HepG2 (cell line): ENCODE measurements around the gene CCL17. TPM values are rescaled to one million over a fixed set of nuclear protein-coding genes. Genes with fewer than 3 reads are reported as not detected.

Experiments
- ATAC-seq: fragments of 200-7000 bp; cut with Tn5 transposase; 3 replicates; pipeline ENCODE4 v1.9.1; 2020; ENCODE audit warnings: mild to moderate bottlenecking, moderate library complexity
- BruUV-seq: library from RNA; stranded (reverse); fragments of 400-500 nt; replicated peaks from 2 replicates; lab custom pipeline; 2021; lab: Mats Ljungman, UMichigan
- CTCF ChIA-PET: fragments of 300-600 bp; formaldehyde crosslinking; extraction: SDS; loops from one replicate; lab custom pipeline; 2021; ENCODE audit warnings: low total read pairs, inconsistent platforms, low intra/inter-chr PET ratio; lab: Yijun Ruan, JAX
- POLR2A ChIA-PET: fragments of 350-600 bp; sonication (Branson Sonifier 250); formaldehyde crosslinking; loops from one replicate; lab custom pipeline; 2020; ENCODE audit warnings: antibody characterized with exemption, inconsistent platforms; lab: Yijun Ruan, JAX
- DNase-seq: peaks from one replicate; pipeline ENCODE4 v3.0.0-alpha.2; 2015; ENCODE audit warnings: low spot score
- FAIRE-seq: peaks from 3 replicates; lab custom pipeline; 2011; peaks lifted over from hg19 to GRCh38; lab: Jason Lieb, UNC
- H2AFZ ChIP-seq: one replicate; pipeline ENCODE4 v1.6.1; 2011; ENCODE audit warnings: low read length, inconsistent platforms
- H3K27ac ChIP-seq: fragments of 300-600 bp; 3 replicates; pipeline ENCODE4 v1.8.0; 2011; ENCODE audit warnings: mixed run types, mild to moderate bottlenecking, mixed read lengths, low read length, inconsistent platforms; ENCODE audit not compliant: insufficient read depth; ENCODE audit errors: extremely low read length
- H3K27me3 ChIP-seq, 2 experiments: fragments of 200-600 bp in 1 of 2; 2 replicates in 1 of 2; 3 replicates in 1 of 2; pipeline versions ENCODE4 v1.6.0 to v1.8.0; 2011; ENCODE audit warnings: low read length in 2 of 2, mild to moderate bottlenecking in 2 of 2, moderate library complexity in 2 of 2, inconsistent platforms in 1 of 2; ENCODE audit not compliant: insufficient read depth in 2 of 2, control insufficient read depth in 1 of 2
- H3K36me3 ChIP-seq, 2 experiments: fragments of 200-600 bp in 1 of 2; replicated peaks in 1 of 2; 2 replicates in 1 of 2; 3 replicates in 1 of 2; pipeline versions ENCODE4 v1.5.1 to v1.8.0; 2011; ENCODE audit warnings: low read length in 2 of 2, inconsistent platforms in 1 of 2; ENCODE audit not compliant: insufficient read depth in 2 of 2, control insufficient read depth in 1 of 2
- H3K4me1 ChIP-seq: 2 replicates; pipeline ENCODE4 v1.5.1; 2012; ENCODE audit warnings: low read length, inconsistent platforms; ENCODE audit not compliant: insufficient read depth
- H3K4me2 ChIP-seq: 2 replicates; pipeline ENCODE4 v1.6.0; 2011; ENCODE audit warnings: low read depth, low read length, inconsistent platforms
- H3K4me3 ChIP-seq, 3 experiments: fragments of 200-600 bp in 1 of 3; sonication (generic), shearing (Covaris generic) in 1 of 3; replicated peaks in 1 of 3; 2 replicates each; pipeline ENCODE4 v1.5.1; 2011 to 2016; ENCODE audit warnings: low read length in 3 of 3, inconsistent platforms in 2 of 3, low read depth in 2 of 3, mild to moderate bottlenecking in 2 of 3, control low read depth in 1 of 3, mixed read lengths in 1 of 3; ENCODE audit not compliant: insufficient read depth in 1 of 3
- H3K79me2 ChIP-seq: one replicate; pipeline ENCODE4 v1.6.1; 2011; ENCODE audit warnings: low read length, inconsistent platforms; ENCODE audit not compliant: insufficient read depth
- H3K9ac ChIP-seq: 2 replicates; pipeline ENCODE4 v1.6.0; 2011; ENCODE audit warnings: mild to moderate bottlenecking, low read depth, low read length, inconsistent platforms; ENCODE audit not compliant: insufficient read depth
- H3K9me3 ChIP-seq: 2 replicates; pipeline ENCODE4 v1.5.1; 2012; ENCODE audit warnings: mild to moderate bottlenecking, low read length
- H4K20me1 ChIP-seq: 2 replicates; pipeline ENCODE4 v1.6.0; 2011; ENCODE audit warnings: inconsistent platforms, mild to moderate bottlenecking, low read length, moderate library complexity; ENCODE audit not compliant: insufficient read depth
- CBFB ChIP-seq: sonication (generic); formaldehyde crosslinking; IDR thresholded peaks from 2 replicates; pipeline ENCODE4 v1.4.0; 2020; ENCODE audit warnings: missing genetic modification reagents
- FOXK1 ChIP-seq: sonication (generic); formaldehyde crosslinking; IDR thresholded peaks from 2 replicates; pipeline ENCODE4 v1.4.0; 2020; ENCODE audit warnings: low read depth, missing genetic modification reagents, borderline replicate concordance
- GZF1 ChIP-seq: sonication (generic); formaldehyde crosslinking; IDR thresholded peaks from 2 replicates; pipeline ENCODE4 v1.5.1; 2020; ENCODE audit warnings: mild to moderate bottlenecking, missing genetic modification reagents
- MXD3 ChIP-seq: IDR thresholded peaks from 2 replicates; pipeline ENCODE4 v1.6.1; 2016; ENCODE audit warnings: mild to moderate bottlenecking, missing biosample characterization, missing genetic modification reagents
- MXI1 ChIP-seq: IDR thresholded peaks from 3 replicates; pipeline ENCODE4 v1.6.1; 2012; ENCODE audit warnings: low read depth, low read length, inconsistent platforms, borderline replicate concordance
- POLR2AphosphoS5 ChIP-seq: IDR thresholded peaks from 2 replicates; pipeline ENCODE4 v1.6.1; 2012; ENCODE audit warnings: low read depth, low read length
- TP53 ChIP-seq: sonication (generic); formaldehyde crosslinking; conservative IDR thresholded peaks from 2 replicates; pipeline ENCODE4 v1.4.0; 2020; ENCODE audit warnings: missing genetic modification reagents
- TRAFD1 ChIP-seq: sonication (generic); formaldehyde crosslinking; IDR thresholded peaks from 2 replicates; pipeline ENCODE4 v1.5.1; 2020; ENCODE audit warnings: missing genetic modification reagents, mild to moderate bottlenecking, borderline replicate concordance
- ZNF232 ChIP-seq: sonication (generic); formaldehyde crosslinking; IDR thresholded peaks from 2 replicates; pipeline ENCODE4 v1.4.0; 2020; ENCODE audit warnings: missing genetic modification reagents, borderline replicate concordance
- ZNF263 ChIP-seq: sonication (generic); formaldehyde crosslinking; IDR thresholded peaks from 2 replicates; pipeline ENCODE4 v1.4.0; 2020; ENCODE audit warnings: missing genetic modification reagents
- ZNF674 ChIP-seq: sonication (generic); formaldehyde crosslinking; IDR thresholded peaks from 2 replicates; pipeline ENCODE4 v1.5.0; 2020; ENCODE audit warnings: low read depth, mild to moderate bottlenecking, missing genetic modification reagents
- ZNF841 ChIP-seq: sonication (generic); formaldehyde crosslinking; IDR thresholded peaks from 2 replicates; pipeline ENCODE4 v1.8.1; 2023; ENCODE audit warnings: missing genetic modification reagents, borderline replicate concordance
- WGBS: methylation state at CpG from one replicate; pipeline ENCODE4 v1.1.6; 2017; ENCODE audit warnings: low lambda C conversion rate; 5-methylcytosine and 5-hydroxymethylcytosine counted together
- in situ Hi-C: cut with HindIII; loops from 2 replicates; pipeline ENCODE4 v1.10.0; 2017; ENCODE audit warnings: low pct_unique_long_range_greater_than_20kb; ENCODE audit not compliant: extremely low pct_ligation_motif_present
- intact Hi-C: fragments of 100-400 bp; cut with micrococcal nuclease; formaldehyde crosslinking; loops from one replicate; pipeline ENCODE4 v1.10.0; 2022; ENCODE audit not compliant: unreplicated experiment
- polyA plus RNA-seq, 8 experiments: library from polyadenylated mRNA; depleted of rRNA in 3 of 8; stranded (reverse) in 7 of 8; unstranded in 1 of 8; fragments of >200 nt; fragmentation: Illumina TruSeq in 4 of 8; extraction: Trizol in 4 of 8; gene quantifications; 2 replicates each; pipeline versions ENCODE4 v1.2.1 to v1.2.3, GENCODE V29; 2011 to 2016; ENCODE audit warnings: low read depth in 4 of 8, missing spikeins in 1 of 8, mixed read lengths in 1 of 8; ENCODE audit not compliant: insufficient read depth in 1 of 8
- total RNA-seq, 5 experiments: library from RNA; depleted of rRNA; stranded (reverse); fragments of >200 nt; fragmentation: Illumina TruSeq; extraction: Trizol; gene quantifications; 2 replicates each; pipeline ENCODE4 v1.2.3, GENCODE V29; 2016; ENCODE audit warnings: low read depth in 1 of 5

CCL17 gene
- total and polyA plus RNA-seq, 2 of the 13 experiments (the other 11 are each of a cell fraction or from before 2014, with no cell fraction given) = not detected

GRCh38 chr16:57360321-57360935, 44.1 kb upstream of the CCL17 start:
- TF ChIP-seq ZNF263 (CRISPR knock-in tag) (no peak), ZNF841 (CRISPR knock-in tag) (no peak), CBFB (CRISPR knock-in tag) (no peak), TP53 (CRISPR knock-in tag) (no peak), MXI1 (no peak), MXD3 (CRISPR knock-in tag) (no peak), GZF1 (CRISPR knock-in tag) (no peak), ZNF232 (CRISPR knock-in tag) (no peak), TRAFD1 (CRISPR knock-in tag) (no peak), ZNF674 (CRISPR knock-in tag) (no peak), FOXK1 (CRISPR knock-in tag) (no peak), POLR2AphosphoS5 (no peak)
- Histone ChIP-seq H3K4me3 (no peak overlapping the region), H3K4me1 (peaks cover 35% of the 10 kb centered on the region), H3K27ac (no peak overlapping the region), H3K4me2 (no peak overlapping the region), H3K9me3 (no peaks in the 10 kb centered on the region), H3K27me3 (peaks cover 1 to 28% of the 10 kb centered on the region in 2 experiments; a peak in 3 of 5 replicates), H2AFZ (no peak overlapping the region), H4K20me1 (no peaks in the 10 kb centered on the region), H3K9ac (no peak overlapping the region), H3K79me2 (no peaks in the 10 kb centered on the region), H3K36me3 (no peaks in the 10 kb centered on the region)
- intact Hi-C loops = no loop called here
- no TSS peak for BruUV-seq
- ATAC-seq = no peak; the same call in 2 of the 3 replicates
- ChIA-PET POLR2A (interaction anchor here (1.3 to 2.8 kb wide), 2 partner anchors 12 to 57 kb away, joined by 3 to 19 read pairs; partner anchors contain the start of gene CX3CL1), CTCF (no interaction called here)
- FAIRE-seq = no peak
- WGBS = 60% methylated on average over 16 of the region's 16 CpGs
- no peak for DNase-seq
- in situ Hi-C loops = no loop called here
